22Rv1 (cell line): ENCODE data around the gene HPS6.
A peak's percentile ranks its signal among the peaks of the same experiment; 100 is the strongest.

ENCODE experiments used
- H3K27ac ChIP-seq: fragments of 450-650 bp; 2 replicates; pipeline ENCODE4 v1.5.1; 2017
- ZFX ChIP-seq: fragments of 450-650 bp; IDR thresholded peaks from 2 replicates; pipeline ENCODE4 v1.6.1; 2017; ENCODE audit warnings: antibody characterized with exemption, borderline replicate concordance
- TF ChIP-seq, protein P1 (sequence below): fragments of 450-650 bp; IDR thresholded peaks from 2 replicates; pipeline ENCODE4 v1.5.1; 2017; ENCODE audit warnings: mild to moderate bottlenecking

The HPS6 gene

DNA sequence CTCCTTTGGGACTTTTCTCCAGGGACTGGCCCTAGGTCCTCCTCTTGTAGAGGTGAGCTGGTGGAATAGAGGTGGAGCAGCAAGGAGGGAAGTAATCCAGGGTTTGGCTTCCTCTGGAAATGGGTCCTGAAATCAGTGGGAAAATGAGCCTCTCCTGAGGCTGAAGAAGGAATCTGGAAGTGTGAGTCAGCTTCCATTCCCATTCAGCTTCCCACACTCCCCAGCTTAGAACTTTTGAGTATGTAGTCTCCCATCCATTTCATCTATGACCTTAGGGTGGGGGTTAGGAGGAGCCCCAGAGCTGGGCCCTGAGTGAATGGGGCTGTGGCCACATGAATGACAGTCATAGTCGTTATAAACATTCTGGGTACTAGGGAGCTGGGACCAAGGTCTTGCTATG lies 37.3 kb downstream of the HPS6 start:
- no peak for TF ChIP-seq ZFX
- TF ChIP-seq, protein P1, sequence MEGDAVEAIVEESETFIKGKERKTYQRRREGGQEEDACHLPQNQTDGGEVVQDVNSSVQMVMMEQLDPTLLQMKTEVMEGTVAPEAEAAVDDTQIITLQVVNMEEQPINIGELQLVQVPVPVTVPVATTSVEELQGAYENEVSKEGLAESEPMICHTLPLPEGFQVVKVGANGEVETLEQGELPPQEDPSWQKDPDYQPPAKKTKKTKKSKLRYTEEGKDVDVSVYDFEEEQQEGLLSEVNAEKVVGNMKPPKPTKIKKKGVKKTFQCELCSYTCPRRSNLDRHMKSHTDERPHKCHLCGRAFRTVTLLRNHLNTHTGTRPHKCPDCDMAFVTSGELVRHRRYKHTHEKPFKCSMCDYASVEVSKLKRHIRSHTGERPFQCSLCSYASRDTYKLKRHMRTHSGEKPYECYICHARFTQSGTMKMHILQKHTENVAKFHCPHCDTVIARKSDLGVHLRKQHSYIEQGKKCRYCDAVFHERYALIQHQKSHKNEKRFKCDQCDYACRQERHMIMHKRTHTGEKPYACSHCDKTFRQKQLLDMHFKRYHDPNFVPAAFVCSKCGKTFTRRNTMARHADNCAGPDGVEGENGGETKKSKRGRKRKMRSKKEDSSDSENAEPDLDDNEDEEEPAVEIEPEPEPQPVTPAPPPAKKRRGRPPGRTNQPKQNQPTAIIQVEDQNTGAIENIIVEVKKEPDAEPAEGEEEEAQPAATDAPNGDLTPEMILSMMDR: no peak
- H3K27ac ChIP-seq: no peak overlapping the region

DNA sequence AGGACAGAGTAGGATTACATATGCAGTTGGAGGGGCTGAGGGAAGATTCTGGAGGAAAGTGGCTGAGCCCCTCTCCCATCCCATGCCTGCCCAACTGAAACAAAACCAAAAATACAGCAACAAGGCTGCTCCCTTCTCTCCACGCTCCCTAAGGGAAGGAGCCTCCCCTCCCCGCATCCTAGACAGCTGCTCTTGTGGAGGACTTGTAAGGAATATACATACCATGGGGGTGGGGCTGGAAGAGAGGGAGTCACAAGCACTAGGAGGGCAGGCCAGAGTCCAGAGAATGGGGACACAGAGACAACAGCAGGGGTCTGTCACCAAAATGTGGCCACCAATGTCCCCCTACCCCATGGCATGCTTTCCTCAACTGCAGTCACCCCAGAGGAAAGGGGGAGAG lies 41.8 kb downstream of the HPS6 start:
- H3K27ac ChIP-seq: no peak overlapping the region
- TF ChIP-seq, protein P1: no peak
- TF ChIP-seq ZFX: no peak

DNA sequence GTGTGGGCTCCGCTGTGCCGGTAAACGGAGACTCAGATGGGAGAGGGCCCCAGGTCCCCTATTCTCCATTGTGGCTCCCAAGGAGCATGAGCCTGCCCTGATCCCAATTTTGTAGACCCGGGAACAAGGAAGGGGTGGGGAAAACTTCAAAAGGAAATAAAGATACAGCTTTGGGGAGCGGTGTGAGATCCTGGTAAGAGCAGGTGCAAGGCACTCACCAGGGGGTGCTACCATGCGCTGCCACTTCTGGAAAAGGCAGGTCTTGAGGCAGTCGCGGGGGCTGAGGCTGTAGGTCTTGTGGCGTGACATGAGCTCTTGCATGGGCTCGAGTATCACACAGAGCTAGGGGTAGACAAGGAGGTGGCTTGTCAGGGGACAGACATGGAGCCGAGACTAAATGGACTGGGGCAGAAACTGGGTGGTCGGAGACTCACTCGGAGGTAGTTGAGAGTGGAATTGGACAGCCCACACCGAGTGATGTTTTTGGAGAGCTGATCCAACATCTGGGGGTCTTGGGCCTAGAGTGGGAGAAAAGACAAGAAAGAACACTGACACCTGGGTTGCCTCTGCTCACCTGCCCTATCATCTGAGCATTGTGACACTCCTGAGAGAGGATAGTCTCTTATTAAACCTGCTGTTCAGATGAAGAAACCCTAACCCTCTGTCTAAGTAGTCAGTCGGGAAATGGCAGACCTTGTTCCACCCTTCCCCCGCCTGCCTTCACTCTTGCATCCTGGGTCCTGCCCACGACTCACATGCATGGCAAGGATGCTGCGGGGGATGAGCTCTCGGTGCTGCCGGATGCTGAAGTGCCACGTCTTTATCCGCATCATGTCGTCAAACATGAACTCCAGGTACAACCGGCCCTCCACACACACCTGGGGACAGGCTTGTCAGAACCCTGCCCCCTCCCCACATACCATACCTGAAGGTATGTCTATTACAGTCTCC lies 44.3 kb downstream of the HPS6 start:
- H3K27ac ChIP-seq: no peak overlapping the region
- TF ChIP-seq, protein P1: no peak
- TF ChIP-seq ZFX: no peak

DNA sequence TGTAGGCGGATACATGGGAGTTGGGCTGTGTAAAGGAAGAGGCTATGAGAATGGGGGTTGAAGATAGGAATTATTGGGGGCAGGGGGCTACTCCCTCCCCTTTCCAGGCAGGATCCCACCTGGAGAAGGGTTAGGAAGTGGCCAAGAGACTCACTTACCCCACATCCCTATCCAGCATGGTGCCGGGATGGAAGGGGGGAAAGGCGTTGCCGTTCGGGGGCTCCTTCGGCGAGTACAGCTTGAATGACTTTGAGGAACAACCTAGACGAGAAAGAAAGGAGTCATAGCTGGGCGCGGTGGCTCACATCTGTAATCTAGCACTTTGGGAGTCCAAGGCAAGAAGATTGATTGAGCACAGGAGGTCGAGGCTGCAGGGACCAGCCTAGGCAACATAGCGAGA lies 46.1 kb downstream of the HPS6 start:
- H3K27ac ChIP-seq: no peak overlapping the region
- TF ChIP-seq, protein P1: no peak
- TF ChIP-seq ZFX: no peak

DNA sequence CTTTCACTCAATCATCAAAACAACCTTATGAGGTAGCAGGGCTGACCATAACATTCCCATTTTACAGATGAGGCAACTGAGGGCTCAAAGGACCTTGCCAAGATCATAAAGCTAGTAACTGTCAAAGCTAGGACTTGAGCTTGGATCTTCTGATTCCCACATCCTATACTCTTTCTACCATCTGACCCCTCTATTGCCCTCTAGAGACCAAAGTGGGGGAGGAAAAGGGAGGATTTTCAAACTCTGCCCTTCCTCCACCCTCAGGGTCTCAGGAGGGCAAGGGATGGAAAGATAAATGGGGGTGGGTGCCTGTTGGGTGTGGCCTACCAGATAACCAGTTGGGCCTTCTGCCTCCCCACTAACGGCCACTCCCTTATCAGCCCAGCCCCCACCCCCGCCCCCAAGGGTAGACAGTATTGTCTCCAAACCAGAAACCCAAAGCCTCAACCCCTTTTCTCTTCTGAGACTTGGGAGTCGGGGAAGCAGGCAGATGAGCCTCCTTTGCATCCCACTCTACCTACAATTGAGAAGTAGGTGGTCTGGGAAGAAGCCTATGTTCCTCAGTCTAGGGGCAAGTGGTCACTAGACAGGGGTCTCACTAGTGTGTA lies 47.2 kb downstream of the HPS6 start:
- H3K27ac ChIP-seq: no peak overlapping the region
- TF ChIP-seq, protein P1: peak; percentile 42
- TF ChIP-seq ZFX: no peak

DNA sequence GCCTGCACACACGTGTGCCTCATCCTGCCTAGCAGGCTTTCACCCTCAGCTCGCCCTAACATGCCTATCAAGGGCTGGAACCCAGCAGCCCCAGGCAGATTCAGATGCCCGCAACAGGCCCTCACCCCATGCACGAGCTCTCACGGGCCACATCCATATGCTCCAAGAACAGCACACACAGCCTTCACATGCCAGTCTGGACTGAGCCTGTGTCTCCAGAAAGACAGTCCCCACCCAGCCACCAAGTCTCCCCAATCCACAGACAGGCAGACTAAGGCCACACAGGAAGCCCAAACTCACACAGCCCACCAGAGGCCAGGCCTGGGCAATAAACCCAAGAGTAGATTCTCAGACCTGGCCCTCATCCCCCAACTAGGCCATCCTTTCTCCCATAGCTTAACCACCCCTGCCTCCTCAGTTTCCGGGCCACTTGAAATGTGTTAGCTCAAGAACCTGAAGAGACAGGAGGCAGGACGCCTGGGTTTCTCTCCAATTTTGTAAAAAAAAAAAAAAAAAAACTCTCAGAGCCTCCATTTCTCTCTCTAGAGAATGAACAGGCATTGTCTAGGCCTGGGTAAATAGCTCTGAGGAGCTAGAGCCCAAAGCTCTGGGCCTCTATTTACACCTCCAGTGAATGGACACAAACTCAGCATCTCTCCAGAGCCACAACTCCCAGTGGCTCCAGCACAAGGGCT lies 48.3 kb downstream of the HPS6 start:
- TF ChIP-seq ZFX: no peak
- peak overlapping the region; percentile 61 for H3K27ac ChIP-seq

DNA sequence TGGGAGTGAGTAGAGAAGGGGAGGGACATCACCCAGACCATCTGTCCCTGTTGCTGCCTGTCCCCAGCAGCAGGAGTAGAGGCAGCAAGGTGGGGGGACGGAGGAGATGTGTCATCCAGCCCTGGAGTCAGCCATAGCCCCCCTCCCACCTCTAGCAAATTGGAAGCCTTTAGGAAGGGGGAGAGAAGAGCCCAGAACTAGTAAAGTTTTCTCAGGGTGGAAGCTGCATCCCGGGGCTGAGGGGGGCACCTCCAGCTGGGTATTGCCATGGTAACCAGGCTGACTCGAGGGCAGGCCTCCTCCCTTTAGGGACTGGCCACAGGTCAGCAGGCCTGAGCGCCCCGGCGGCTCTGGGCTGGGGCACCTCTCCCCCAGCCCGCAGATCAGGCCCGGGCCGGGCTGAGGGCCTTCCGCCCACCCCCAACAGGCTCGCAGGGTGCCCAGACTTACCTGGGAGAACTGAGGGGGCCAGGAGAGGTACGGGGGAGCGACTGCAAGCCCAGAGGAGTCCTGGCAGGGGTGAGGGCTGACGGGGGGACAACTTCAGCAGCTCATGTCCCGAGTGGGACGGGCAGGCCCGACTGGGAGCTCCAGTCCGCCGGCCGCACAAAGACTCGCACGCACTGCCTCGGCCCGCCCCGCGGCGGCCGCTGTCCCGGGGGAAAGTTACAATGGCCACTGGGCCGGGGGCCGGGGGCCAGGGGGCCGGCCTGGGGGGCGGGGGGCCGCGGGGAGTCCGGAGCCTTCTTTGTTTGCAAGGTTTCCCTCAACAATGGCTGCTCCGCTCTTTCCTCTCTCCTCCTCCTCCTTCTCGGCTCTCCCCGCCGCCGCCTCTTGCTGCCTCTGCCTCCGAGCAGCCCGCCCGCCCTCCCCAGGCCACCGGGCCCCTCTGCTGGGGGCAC lies 49.1 kb downstream of the HPS6 start:
- peak overlapping the region; percentile 61 for H3K27ac ChIP-seq
- TF ChIP-seq, protein P1: no peak
- no peak for TF ChIP-seq ZFX
